CMK (cell line): ENCODE results near the gene VDR.
"Not testable (repeated sequence)": the region's sequence is repeated elsewhere in the genome, so short reads cannot be mapped to it uniquely, and the experiment has no call there.

ENCODE experiments used
- DNase-seq: peaks from one replicate; pipeline ENCODE4 v3.0.0-alpha.2; 2010; ENCODE audit warnings: low read depth

The VDR gene

GRCh38 chr12:47812797-47813510, 91.8 kb downstream of the VDR start:
- DNase-seq = no peak

- DNase-seq = no peak
Measured at GRCh38 chr12:47811581-47812484, 93.0 kb downstream of the VDR start.

- DNase-seq = no peak
Measured at GRCh38 chr12:47811072-47811396, 93.8 kb downstream of the VDR start.

GRCh38 chr12:47809518-47809917, 95.3 kb downstream of the VDR start:
- DNase-seq = not testable (repeated sequence)

- no peak for DNase-seq
Measured at GRCh38 chr12:47808574-47809365, 96.0 kb downstream of the VDR start.

- no peak for DNase-seq
Measured at GRCh38 chr12:47808050-47808449, 96.7 kb downstream of the VDR start.

- no peak for DNase-seq
Measured at GRCh38 chr12:47807338-47807737, 97.5 kb downstream of the VDR start.

GRCh38 chr12:47805417-47805816, 99.4 kb downstream of the VDR start:
- no peak for DNase-seq

GRCh38 chr12:47804171-47804570, 100.6 kb downstream of the VDR start:
- no peak for DNase-seq

GRCh38 chr12:47803191-47803875, 101.5 kb downstream of the VDR start:
- no peak for DNase-seq

- DNase-seq = no peak
Measured at GRCh38 chr12:47802312-47802711, 102.5 kb downstream of the VDR start.

- no peak for DNase-seq
Measured at GRCh38 chr12:47801904-47802246, 102.9 kb downstream of the VDR start.

- DNase-seq = no peak
Measured at GRCh38 chr12:47801170-47801903, 103.5 kb downstream of the VDR start.

- no peak for DNase-seq
Measured at GRCh38 chr12:47800582-47800981, 104.2 kb downstream of the VDR start.

- no peak for DNase-seq
Measured at GRCh38 chr12:47799357-47799955, 105.3 kb downstream of the VDR start.

GRCh38 chr12:47798382-47798948, 106.3 kb downstream of the VDR start:
- no peak for DNase-seq

GRCh38 chr12:47797441-47797840, 107.4 kb downstream of the VDR start:
- no peak for DNase-seq

GRCh38 chr12:47795814-47796411, 108.9 kb downstream of the VDR start:
- no peak for DNase-seq

- DNase-seq = no peak
Measured at GRCh38 chr12:47795121-47795813, 109.5 kb downstream of the VDR start.

- no peak for DNase-seq
Measured at GRCh38 chr12:47794679-47795078, 110.1 kb downstream of the VDR start.
